ENCODE data around the gene TNNC1. TPM values are rescaled to one million over a fixed set of nuclear protein-coding genes. Genes with fewer than 3 reads are reported as not detected.

The TNNC1 gene
- total RNA-seq, 1 experiment from 2014 or later = 8.3 TPM

DNA sequence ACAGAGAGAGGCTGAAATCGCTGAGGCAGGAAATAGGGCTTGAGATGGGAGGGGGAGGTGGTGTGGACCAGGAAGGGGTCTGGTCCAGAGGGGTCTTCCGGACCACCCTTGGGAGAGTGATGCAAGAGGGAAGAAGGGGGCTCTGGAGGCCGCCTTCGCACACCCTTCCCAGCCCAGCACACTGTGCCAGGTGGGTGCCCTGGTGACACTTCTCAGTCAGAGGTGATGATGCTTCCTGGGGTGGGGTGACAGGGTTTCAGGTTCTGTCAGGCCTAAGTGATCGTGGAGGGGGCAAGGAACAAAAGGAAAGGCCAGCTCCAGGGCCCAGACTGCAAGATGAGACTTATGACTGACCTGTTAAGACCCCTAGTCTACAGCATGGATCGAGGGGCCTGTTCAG lies 21.6 kb downstream of the TNNC1 start:
- DNase-seq = no peak
- H3K27ac ChIP-seq = no peak overlapping the region
- no TSS peak for BruUV-seq (replicated peaks)
- H3K9me3 ChIP-seq (ENCODE audit: insufficient read depth, low read depth) = no peaks in the 10 kb centered on the region
- intact Hi-C loops (cut with micrococcal nuclease; ENCODE audit: unreplicated experiment) = no loop called here
- no peak overlapping the region for H3K4me2 ChIP-seq
- TF ChIP-seq, protein P1, sequence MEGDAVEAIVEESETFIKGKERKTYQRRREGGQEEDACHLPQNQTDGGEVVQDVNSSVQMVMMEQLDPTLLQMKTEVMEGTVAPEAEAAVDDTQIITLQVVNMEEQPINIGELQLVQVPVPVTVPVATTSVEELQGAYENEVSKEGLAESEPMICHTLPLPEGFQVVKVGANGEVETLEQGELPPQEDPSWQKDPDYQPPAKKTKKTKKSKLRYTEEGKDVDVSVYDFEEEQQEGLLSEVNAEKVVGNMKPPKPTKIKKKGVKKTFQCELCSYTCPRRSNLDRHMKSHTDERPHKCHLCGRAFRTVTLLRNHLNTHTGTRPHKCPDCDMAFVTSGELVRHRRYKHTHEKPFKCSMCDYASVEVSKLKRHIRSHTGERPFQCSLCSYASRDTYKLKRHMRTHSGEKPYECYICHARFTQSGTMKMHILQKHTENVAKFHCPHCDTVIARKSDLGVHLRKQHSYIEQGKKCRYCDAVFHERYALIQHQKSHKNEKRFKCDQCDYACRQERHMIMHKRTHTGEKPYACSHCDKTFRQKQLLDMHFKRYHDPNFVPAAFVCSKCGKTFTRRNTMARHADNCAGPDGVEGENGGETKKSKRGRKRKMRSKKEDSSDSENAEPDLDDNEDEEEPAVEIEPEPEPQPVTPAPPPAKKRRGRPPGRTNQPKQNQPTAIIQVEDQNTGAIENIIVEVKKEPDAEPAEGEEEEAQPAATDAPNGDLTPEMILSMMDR (conservative IDR thresholded peaks at IDR 0.05) = no peak
- no peak for TF ChIP-seq EZH2 (IDR thresholded peaks at IDR 0.05; ENCODE audit: low read depth)
- H3K4me1 ChIP-seq (replicated peaks; ENCODE audit: insufficient read depth) = peaks cover 9% of the 10 kb centered on the region; the same call in 1 of the 2 replicates
- no peaks in the 10 kb centered on the region for H3K27me3 ChIP-seq (ENCODE audit: insufficient read depth, low read depth)
- H4K20me1 ChIP-seq (ENCODE audit: insufficient read depth) = no peaks in the 10 kb centered on the region
- CTCF ChIA-PET = interaction anchor here (0.6 kb wide), 1 partner anchor 700 kb away, joined by 3 read pairs; no protein-coding TSS in a partner anchor
- POLR2A ChIA-PET (ENCODE audit: unreplicated experiment) = interaction anchor here (0.6 kb wide), 1 partner anchor 251 kb away, joined by 51 read pairs; no protein-coding TSS in a partner anchor
- H3F3A ChIP-seq (ENCODE audit: insufficient read depth, low read depth) = no peaks in the 10 kb centered on the region
- H2AFZ ChIP-seq = no peak overlapping the region
- H3K4me3 ChIP-seq = no peak overlapping the region
- H3K79me2 ChIP-seq (ENCODE audit: low read depth) = no peaks in the 10 kb centered on the region
- H3K9me2 ChIP-seq (ENCODE audit: insufficient read depth) = no peaks in the 10 kb centered on the region
- no peaks in the 10 kb centered on the region for H3K36me3 ChIP-seq (ENCODE audit: low read depth)

DNA sequence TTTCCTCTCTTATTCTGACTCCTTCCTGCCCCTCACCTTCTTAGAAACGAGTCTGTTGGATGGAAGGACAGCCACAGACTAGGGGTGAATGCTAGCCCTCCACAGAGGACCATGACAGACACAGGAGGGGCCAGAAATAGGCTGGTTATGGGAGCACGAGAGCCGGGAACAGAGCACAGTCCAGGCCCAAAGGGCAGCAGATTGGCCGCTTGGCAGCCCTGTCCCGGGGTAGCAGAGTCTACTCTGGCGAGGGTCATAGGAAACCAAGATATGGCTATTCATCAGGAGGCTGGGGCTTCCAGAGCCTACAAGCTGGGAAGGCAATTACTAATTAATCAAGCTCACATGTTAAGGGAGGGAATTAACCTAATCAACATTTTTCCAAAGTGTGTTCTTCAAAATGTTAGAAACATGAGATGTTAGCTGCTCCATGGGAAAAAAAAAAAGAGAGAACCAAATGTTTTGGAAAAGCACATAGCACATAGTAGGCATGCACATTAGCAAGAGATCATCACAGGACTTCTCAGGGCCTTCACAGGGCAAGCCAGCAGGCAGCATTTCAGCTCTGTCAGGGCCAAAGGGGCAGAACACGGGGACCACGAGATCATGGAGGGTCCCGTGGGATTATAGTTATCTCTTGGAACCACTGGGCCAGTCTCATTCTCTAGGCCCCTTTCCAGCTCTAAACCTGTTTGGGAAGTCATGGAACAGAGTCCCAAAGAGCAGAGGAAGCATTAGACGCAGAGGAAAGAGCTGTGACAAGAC lies 22.2 kb downstream of the TNNC1 start:
- H3K4me1 ChIP-seq (replicated peaks; ENCODE audit: insufficient read depth) = peaks cover 9% of the 10 kb centered on the region; the same call in 1 of the 2 replicates
- no TSS peak for BruUV-seq (replicated peaks)
- intact Hi-C loops (cut with micrococcal nuclease; ENCODE audit: unreplicated experiment) = no loop called here
- no peaks in the 10 kb centered on the region for H3K9me3 ChIP-seq (ENCODE audit: insufficient read depth, low read depth)
- no peak overlapping the region for H3K27ac ChIP-seq
- no peak for DNase-seq
- no peaks in the 10 kb centered on the region for H3F3A ChIP-seq (ENCODE audit: insufficient read depth, low read depth)
- no peak for TF ChIP-seq EZH2 (IDR thresholded peaks at IDR 0.05; ENCODE audit: low read depth)
- TF ChIP-seq, protein P1 (conservative IDR thresholded peaks at IDR 0.05) = no peak
- H3K9me2 ChIP-seq (ENCODE audit: insufficient read depth) = no peaks in the 10 kb centered on the region
- H3K36me3 ChIP-seq (ENCODE audit: low read depth) = no peaks in the 10 kb centered on the region
- CTCF ChIA-PET = interaction anchor here (0.6 kb wide), 1 partner anchor 700 kb away, joined by 3 read pairs; no protein-coding TSS in a partner anchor
- POLR2A ChIA-PET (ENCODE audit: unreplicated experiment) = interaction anchor here (0.6 kb wide), 1 partner anchor 252 kb away, joined by 51 read pairs; no protein-coding TSS in a partner anchor
- H4K20me1 ChIP-seq (ENCODE audit: insufficient read depth) = no peaks in the 10 kb centered on the region
- no peak overlapping the region for H3K4me3 ChIP-seq
- H3K79me2 ChIP-seq (ENCODE audit: low read depth) = no peaks in the 10 kb centered on the region
- H3K4me2 ChIP-seq = no peak overlapping the region
- H3K27me3 ChIP-seq (ENCODE audit: insufficient read depth, low read depth) = no peaks in the 10 kb centered on the region
- no peak overlapping the region for H2AFZ ChIP-seq

DNA sequence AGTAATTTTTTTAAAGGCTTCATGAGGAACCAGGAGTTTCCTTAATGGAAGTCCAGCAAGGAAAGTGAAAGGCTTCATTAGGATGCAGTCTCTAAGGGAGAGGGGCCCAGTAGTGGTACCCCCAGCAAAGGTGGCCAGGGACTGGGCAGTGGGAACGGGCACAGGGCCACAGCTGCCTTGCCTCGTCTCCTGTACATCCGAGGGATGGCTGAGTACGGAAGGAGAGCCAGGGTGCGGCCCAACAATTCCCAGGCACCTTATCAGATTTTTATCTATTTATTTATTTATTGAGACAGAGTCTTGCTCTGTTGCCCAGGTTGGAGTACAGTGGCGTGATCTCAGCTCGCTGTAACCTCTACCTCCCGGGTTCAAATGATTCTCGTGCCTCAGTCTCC lies 23.4 kb downstream of the TNNC1 start:
- Histone ChIP-seq H3K4me1 (replicated peaks; ENCODE audit: insufficient read depth) (peaks cover 9% of the 10 kb centered on the region; the same call in 1 of the 2 replicates), H3K9me3 (ENCODE audit: insufficient read depth, low read depth) (no peaks in the 10 kb centered on the region), H3K9me2 (ENCODE audit: insufficient read depth) (no peaks in the 10 kb centered on the region), H3K79me2 (ENCODE audit: low read depth) (no peaks in the 10 kb centered on the region), H3K4me2 (no peak overlapping the region), H2AFZ (no peak overlapping the region), H4K20me1 (ENCODE audit: insufficient read depth) (no peaks in the 10 kb centered on the region), H3F3A (ENCODE audit: insufficient read depth, low read depth) (no peaks in the 10 kb centered on the region), H3K27ac (no peak overlapping the region), H3K27me3 (ENCODE audit: insufficient read depth, low read depth) (no peaks in the 10 kb centered on the region), H3K4me3 (no peak overlapping the region), H3K36me3 (ENCODE audit: low read depth) (no peaks in the 10 kb centered on the region)
- no peak for DNase-seq
- intact Hi-C loops (cut with micrococcal nuclease; ENCODE audit: unreplicated experiment) = no loop called here
- TF ChIP-seq, protein P1 (conservative IDR thresholded peaks at IDR 0.05) = no peak
- TF ChIP-seq EZH2 (IDR thresholded peaks at IDR 0.05; ENCODE audit: low read depth) = no peak
- ChIA-PET POLR2A (ENCODE audit: unreplicated experiment) (no interaction called here), CTCF (no interaction called here)
- no TSS peak for BruUV-seq (replicated peaks)

All from PC-9 (cell line).